Thymus (tissue), 11 donors: ENCODE measurements around the gene MAEA. TPM values are rescaled to one million over a fixed set of nuclear protein-coding genes. Genes with fewer than 3 reads are reported as not detected.

Source experiments
- DNase-seq, 9 donors: peaks; one replicate each; pipeline ENCODE4 v3.0.0-alpha.2; 2013; ENCODE audit warnings: low spot score in 9 of 9, low read depth in 6 of 9, missing footprints in 1 of 9
- H3K27ac ChIP-seq, 2 donors: one replicate each; pipeline ENCODE4 v1.5.1; 2013; ENCODE audit warnings: control low read depth in 1 of 2, low read depth in 1 of 2, low read length in 1 of 2, mild to moderate bottlenecking in 1 of 2, moderate library complexity in 1 of 2
- H3K27me3 ChIP-seq, 2 donors: one replicate each; pipeline ENCODE4 v1.5.1; 2013; ENCODE audit warnings: low read length in 1 of 2; ENCODE audit not compliant: control insufficient read depth in 2 of 2, insufficient read depth in 1 of 2
- H3K36me3 ChIP-seq, 2 donors: one replicate each; pipeline ENCODE4 v1.5.1; 2013; ENCODE audit warnings: low read length in 1 of 2, mild to moderate bottlenecking in 1 of 2, moderate library complexity in 1 of 2; ENCODE audit not compliant: control insufficient read depth in 2 of 2, insufficient read depth in 2 of 2
- H3K4me1 ChIP-seq, 2 donors: one replicate each; pipeline ENCODE4 v1.5.1; 2013; ENCODE audit warnings: low read length in 2 of 2; ENCODE audit not compliant: control insufficient read depth in 2 of 2, insufficient read depth in 2 of 2
- H3K4me3 ChIP-seq, 2 donors: one replicate each; pipeline ENCODE4 v1.5.1; 2013; ENCODE audit warnings: low read length in 2 of 2, control low read depth in 1 of 2, mild to moderate bottlenecking in 1 of 2
- H3K9me3 ChIP-seq, 2 donors: one replicate each; pipeline ENCODE4 v1.5.1; 2013; ENCODE audit warnings: low read length in 1 of 2, mild to moderate bottlenecking in 1 of 2; ENCODE audit not compliant: control insufficient read depth in 2 of 2, insufficient read depth in 1 of 2
- WGBS: extraction: QIAGEN DNeasy Blood & Tissue Kit; methylation state at CpG from one replicate; pipeline ENCODE4 v1.1.7; 2013; 5-methylcytosine and 5-hydroxymethylcytosine counted together
- polyA plus RNA-seq: library from polyadenylated mRNA; stranded (reverse); fragments of 200-250 nt; gene quantifications from one replicate; pipeline ENCODE4 v1.2.3, GENCODE V29; 2013
- total RNA-seq: library from RNA; stranded (reverse); fragments of 120-200 nt; gene quantifications from one replicate; pipeline ENCODE4 v1.2.4, GENCODE V29; 2013
- donor health status: healthy.

MAEA gene
- total and polyA plus RNA-seq, 2 donors, result 45.4 to 113 TPM

DNA sequence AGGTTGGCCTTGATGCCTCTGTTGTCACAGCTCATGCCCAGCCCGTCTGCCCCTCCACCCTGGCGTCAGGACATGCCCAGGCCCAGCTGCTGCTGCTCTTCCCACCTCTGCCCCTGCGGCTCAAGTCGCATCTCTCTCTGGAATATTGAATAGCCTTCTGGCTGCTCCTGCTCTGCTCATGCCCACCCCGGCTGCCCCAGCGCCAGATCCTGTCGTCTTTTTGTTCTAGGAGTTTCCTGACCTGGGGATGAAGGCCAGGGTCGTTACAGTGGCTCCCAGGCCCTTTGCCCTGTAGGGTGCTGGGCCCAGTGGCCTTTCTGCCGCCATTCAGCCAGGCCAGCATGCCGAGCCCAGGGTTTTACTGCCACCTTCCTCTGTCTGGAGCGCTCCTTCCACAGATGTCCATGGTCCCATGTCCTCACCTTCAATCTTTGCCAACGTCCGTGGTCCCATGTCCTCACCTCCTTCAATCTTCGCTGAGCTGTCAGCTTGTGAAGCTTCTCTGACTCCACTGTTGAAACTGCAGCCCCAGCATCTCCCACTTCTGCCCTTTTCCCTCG lies 9.7 kb downstream of the MAEA start:
- no peaks in the 10 kb centered on the region for H3K27me3 ChIP-seq
- DNase-seq, result no peak
- WGBS, result 97% methylated on average over 15 of the region's 15 CpGs
- no peak overlapping the region for H3K4me3 ChIP-seq
- H3K9me3 ChIP-seq, result no peaks in the 10 kb centered on the region
- no peaks in the 10 kb centered on the region for H3K4me1 ChIP-seq
- no peak overlapping the region for H3K27ac ChIP-seq
- peaks cover 39 to 52% of the 10 kb centered on the region in 2 donors for H3K36me3 ChIP-seq

DNA sequence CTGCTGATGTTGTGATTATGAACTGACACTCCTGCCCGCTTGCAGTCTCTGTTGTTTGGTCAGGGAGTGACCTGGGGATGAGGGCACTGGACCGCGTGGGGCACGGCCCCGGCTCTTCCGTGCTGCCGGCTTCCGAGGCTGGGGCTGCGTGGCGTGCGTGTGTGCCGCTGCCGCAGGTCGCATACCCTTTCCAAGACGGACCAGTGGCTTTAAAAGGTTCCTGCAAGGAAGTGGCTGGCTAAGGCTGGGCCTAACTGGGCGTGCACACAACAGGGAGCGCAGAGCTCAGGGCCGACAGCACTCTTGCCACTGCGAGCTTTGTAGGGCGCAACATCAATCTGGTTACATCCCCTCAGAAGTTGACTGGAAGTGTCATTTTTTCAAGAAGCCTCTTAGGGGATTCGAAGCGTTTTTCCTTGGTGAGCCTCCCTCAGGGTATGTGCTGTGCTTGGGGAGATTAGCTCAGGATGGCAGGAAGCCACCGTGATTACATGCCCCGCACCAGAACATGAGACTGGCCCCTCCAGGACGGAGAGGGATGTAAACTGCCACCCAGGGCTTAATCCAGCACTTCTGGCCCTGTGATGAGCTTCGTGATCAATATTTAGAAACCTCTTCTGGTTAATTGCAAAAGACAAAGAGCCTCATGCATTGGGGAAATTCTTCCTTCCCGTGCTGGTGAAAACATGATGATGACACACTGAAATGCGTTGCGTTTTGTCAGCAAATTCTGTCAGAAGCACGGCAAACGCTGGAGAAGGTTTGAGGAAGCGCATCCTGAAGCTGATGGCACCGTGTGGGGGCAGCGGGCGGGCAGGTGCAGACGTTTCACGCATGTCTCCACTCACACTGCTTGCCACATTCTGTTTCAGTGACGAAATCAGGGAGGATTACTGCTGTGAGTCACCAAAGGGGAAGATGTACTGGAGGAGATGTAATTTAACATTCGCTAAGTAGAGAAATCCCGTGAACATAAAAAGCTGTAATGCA lies 11.1 kb downstream of the MAEA start:
- Histone ChIP-seq H3K27ac (no peak overlapping the region), H3K9me3 (no peaks in the 10 kb centered on the region), H3K36me3 (peaks cover 47 to 58% of the 10 kb centered on the region in 2 donors), H3K4me1 (no peaks in the 10 kb centered on the region), H3K27me3 (no peaks in the 10 kb centered on the region), H3K4me3 (no peak overlapping the region)
- 92% methylated on average over 40 of the region's 40 CpGs for WGBS
- no peak for DNase-seq

DNA sequence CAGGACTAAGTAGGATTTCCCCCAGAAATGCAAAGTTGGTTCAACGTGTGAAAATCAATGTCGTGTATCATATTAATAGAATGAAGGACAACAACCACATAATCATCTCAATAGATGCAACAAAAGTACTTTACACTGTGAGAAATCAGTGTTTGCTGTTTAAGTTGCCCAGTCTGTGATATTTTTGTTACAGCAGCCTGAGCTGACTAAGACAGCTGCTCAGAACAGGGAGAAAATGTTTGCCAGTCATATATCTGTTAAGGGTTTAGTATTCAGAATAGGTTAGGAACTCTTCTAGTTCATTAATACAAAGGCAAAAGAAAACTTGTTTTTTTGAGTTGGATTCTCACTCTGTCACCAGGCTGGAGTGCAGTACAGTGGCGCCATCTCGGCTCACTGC lies 12.5 kb downstream of the MAEA start:
- no peak for DNase-seq
- Histone ChIP-seq H3K4me1 (no peaks in the 10 kb centered on the region), H3K36me3 (peaks cover 38 to 52% of the 10 kb centered on the region in 2 donors), H3K27ac (no peak overlapping the region), H3K9me3 (no peaks in the 10 kb centered on the region), H3K27me3 (no peaks in the 10 kb centered on the region), H3K4me3 (no peak overlapping the region)
- 49% methylated on average over 4 of the region's 4 CpGs for WGBS

DNA sequence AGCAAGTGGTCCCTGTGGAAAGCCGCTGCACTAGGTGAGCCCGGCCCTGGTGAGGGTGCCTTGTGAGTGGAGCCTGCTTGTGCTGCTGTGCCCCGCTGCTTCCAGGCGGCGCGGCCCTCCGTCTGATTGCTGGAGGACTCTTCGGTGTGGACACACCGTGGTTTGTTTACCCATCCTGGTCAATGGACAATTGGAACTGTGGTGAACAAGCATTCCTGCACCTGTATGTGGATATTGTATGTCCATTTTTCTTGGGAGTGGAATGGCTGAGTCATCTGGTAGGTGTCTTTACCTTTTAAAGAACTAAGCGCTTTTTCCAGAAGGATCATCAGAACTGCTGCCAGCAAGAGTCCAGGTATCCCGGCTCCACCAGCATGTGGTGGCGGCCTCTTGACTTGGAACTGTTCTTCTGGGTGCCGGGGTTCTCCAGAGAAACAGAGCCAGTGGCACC lies 15.6 kb downstream of the MAEA start:
- 98% methylated on average over 13 of the region's 13 CpGs for WGBS
- no peak overlapping the region for H3K4me3 ChIP-seq
- H3K27me3 ChIP-seq, result no peaks in the 10 kb centered on the region
- DNase-seq, result no peak
- no peaks in the 10 kb centered on the region for H3K9me3 ChIP-seq
- H3K27ac ChIP-seq, result no peak overlapping the region
- peaks cover 10 to 27% of the 10 kb centered on the region in 2 donors for H3K4me1 ChIP-seq
- peaks cover 23 to 27% of the 10 kb centered on the region in 2 donors for H3K36me3 ChIP-seq

DNA sequence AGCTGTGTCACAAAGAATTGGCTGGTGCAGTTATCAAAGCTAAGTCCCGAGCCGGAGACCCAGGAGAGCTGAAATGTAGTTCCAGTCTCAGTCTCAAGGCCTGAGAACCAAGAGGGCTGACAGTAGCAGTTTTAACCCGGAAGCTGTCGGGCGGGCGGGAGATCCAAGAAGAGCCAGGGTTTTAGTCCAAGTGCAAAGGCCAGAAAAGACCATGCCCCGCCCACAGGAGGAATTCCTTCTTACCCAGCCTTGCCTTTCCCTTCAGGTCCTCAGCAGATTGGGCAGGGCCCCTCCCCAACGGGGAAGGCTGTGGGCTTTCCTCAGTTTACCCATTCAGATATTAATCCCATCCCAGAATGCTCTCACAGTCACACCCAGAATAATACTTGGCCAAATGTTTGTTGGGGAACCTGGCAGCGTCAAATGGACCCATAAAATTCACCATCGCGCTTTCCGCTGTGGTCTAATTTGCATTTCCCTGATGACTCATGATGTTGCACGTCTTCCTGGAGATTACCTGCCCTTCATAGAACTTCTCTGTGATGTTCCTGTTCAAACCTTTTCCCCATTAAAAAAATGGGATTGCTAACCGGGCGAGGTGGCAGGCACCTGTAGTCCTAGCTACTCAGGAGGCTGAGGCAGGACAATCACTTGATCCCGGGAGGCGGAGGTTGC lies 16.2 kb downstream of the MAEA start:
- 86% methylated on average over 17 of the region's 17 CpGs for WGBS

DNA sequence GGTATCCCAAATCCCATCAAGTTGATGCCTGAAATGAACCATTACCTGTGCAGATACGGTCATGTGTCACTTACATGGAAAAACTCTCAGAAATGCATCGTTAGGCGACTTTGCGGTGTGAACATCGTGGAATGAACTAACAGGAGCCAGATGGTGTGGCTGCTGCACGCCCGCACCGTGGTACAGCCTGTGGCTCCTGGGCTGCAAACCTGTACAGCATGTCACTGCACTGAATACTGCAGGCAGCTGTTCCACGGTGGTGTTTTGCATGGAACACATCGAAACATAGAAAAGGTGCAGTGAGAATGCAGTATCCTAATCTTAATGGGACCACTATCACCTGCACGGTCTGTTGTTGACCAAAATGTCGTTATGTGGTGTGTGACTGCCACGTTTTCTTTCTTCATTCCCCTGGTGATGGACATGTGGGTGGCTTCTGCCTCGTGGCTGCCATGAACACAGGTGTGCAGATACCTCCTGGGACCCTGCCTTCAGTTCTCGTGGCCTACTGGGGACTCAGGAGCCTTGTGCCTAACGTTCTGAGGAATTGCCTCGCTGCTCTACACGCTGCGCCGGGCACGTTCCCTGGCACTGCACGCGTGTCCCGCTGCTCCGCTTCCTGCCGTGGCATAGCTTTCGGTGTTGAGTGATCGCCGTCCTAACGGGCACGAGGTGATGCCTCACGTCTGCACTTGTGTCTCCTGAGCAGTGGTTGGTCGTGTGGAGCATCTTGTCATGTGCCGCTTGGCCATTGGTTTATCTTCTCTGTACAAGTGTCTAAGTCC lies 18.5 kb downstream of the MAEA start:
- peaks cover 10 to 44% of the 10 kb centered on the region in 2 donors for H3K4me1 ChIP-seq
- H3K4me3 ChIP-seq, result no peak overlapping the region
- H3K27me3 ChIP-seq, result no peaks in the 10 kb centered on the region
- H3K27ac ChIP-seq, result peak overlapping the region in 1 of 2 donors; percentile 21
- peaks cover 33 to 39% of the 10 kb centered on the region in 2 donors for H3K36me3 ChIP-seq
- H3K9me3 ChIP-seq, result peaks cover 0 to 8% of the 10 kb centered on the region in 2 donors
- WGBS, result 97% methylated on average over 34 of the region's 34 CpGs
- DNase-seq, result no peak

More for the DNA sequence above, 16.2 kb downstream of the MAEA start:
- Histone ChIP-seq H3K9me3 (peaks cover 0 to 4% of the 10 kb centered on the region in 2 donors), H3K27ac (no peak overlapping the region), H3K4me3 (no peak overlapping the region), H3K27me3 (no peaks in the 10 kb centered on the region), H3K4me1 (peaks cover 10 to 33% of the 10 kb centered on the region in 2 donors), H3K36me3 (peaks cover 20 to 25% of the 10 kb centered on the region in 2 donors)
- DNase-seq, result no peak

DNA sequence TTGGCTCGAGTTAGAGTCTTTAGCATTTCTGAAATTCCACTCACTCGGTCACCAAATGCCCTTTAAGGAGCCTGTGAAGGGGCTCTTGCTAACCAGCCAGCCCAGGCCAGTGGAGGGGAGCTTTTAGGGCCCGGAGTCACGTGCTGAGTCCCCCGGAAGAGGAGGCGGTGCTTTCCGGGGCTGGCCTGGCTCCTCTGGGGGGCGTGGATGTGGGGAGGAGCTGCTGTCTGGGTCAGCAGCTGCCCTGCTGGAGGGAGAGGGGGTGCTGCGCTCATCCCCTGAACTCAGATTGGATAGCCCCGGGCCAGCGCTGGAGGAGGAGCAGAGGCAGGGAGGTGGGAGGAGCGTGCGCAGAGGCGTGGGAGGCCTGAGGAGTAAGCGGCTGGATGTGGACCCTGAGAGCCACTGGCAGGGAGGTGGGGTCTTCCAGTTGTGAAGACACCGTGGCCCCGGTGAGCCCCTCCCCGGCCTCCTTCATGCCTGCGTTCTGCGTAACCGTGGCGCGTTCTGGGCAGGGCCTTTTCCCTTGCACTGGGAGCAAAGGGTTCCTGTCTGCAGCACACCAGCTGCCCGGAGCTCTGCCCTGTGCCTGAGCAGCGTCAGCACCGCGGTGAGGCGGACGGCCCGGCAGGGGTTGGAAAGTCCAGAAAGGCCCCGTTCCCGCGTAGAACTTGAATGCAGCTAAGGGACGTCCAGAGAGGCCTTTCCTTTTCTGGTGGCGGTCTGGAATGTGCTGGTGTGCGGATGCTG lies 19.7 kb downstream of the MAEA start:
- peaks cover 44 to 45% of the 10 kb centered on the region in 2 donors for H3K36me3 ChIP-seq

More for the DNA sequence above, 19.7 kb downstream of the MAEA start:
- peak in 4 of 9 donors; percentile 56 to 78 (median 62) for DNase-seq
- Histone ChIP-seq H3K27me3 (no peaks in the 10 kb centered on the region), H3K4me3 (peak overlapping the region; percentile 25 to 39), H3K4me1 (peaks cover 10 to 44% of the 10 kb centered on the region in 2 donors), H3K27ac (peak overlapping the region; percentile 0 to 60), H3K9me3 (peaks cover 0 to 14% of the 10 kb centered on the region in 2 donors)
- WGBS, result 37% methylated on average over 36 of the region's 36 CpGs
